ENCODE measurements around the gene PREB.
"Not testable (repeated sequence)": the region's sequence is repeated elsewhere in the genome, so short reads cannot be mapped to it uniquely, and the experiment has no call there.

The PREB gene

GRCh38 chr2:27127883-27128667 is 6.4 kb downstream of the PREB start:
- DNase-seq (ENCODE audit: low read depth, low spot score): no peak

GRCh38 chr2:27126252-27126710 is 8.2 kb downstream of the PREB start:
- DNase-seq (ENCODE audit: low read depth, low spot score): no peak

DNA sequence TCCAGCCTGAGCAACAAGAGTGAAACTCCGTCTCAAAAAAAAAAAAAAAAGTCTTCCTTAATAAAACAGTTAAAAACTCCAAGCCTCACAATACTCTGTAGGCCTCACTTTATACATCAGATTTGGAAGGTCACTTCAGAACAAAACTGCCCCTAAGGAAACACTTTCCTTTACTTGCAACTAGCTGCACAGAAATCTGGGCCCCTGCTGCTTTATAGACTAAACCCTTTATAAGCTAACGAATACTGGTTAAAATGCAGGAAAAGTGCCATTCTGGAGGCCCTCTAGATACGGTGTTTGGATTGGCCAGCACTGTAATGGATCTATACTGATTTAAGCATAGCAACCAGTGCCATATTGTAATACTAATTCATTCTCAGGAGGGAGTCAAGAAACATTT is 9.3 kb downstream of the PREB start:
- DNase-seq (ENCODE audit: low read depth, low spot score): no peak

GRCh38 chr2:27123302-27124150 is 10.9 kb downstream of the PREB start, which contains the start of gene ABHD1:
ABHD1 (plus strand) TSS chr2:27123815; CDS start chr2:27123949, 134 bp downstream.
- DNase-seq (ENCODE audit: low read depth, low spot score): no peak

DNA sequence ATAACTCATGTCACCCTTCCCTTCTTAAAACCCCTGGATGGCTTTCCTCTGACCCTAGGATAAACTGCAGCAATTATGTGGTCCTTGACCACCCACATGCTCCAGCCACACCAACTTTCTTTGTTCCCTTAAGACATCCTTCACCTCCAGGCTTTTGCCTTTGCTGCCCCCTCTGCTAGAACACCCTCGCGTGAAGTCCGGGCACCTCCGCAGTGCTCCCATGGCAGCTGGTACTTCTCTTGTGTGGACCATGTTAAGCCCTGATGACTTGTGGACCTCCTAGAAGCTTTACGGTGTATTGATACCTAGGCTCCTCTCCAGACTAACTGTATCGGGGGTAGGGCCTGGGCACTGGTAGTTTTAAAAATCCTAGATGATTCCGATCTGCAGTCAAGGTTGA is 11.6 kb downstream of the PREB start:
- no peak for DNase-seq (ENCODE audit: low read depth, low spot score)

DNA sequence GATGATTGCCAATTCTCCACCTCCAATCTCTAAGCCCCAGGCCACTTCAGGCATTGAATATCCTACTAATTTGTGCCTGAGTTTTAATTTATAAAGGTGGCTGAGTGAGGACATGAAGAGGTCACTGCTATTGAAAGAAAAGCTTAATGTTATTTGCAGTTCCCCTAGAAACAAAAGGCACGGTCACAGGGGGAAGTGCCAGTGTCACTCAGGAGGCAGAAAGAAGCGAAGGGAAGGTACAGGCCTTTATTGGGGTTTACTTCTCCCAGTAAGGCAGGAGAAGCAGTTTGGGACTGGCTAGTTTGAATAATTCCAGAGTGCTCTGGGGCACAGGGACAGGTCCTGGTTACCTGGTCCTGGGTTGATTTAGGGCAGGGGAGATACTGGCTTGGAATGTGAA is 12.5 kb downstream of the PREB start:
- no peak for DNase-seq (ENCODE audit: low read depth, low spot score)

GRCh38 chr2:27119330-27119670 is 15.1 kb downstream of the PREB start:
- not testable (repeated sequence) for DNase-seq (ENCODE audit: low read depth, low spot score)

- no peak for DNase-seq (ENCODE audit: low read depth, low spot score)
These were observed 15.7 kb downstream of the PREB start, which contains the start of gene CGREF1 for GRCh38 chr2:27118525-27119329. CGREF1 (minus strand) TSS chr2:27119128; CDS start chr2:27104366, 14,762 bp downstream.

DNA sequence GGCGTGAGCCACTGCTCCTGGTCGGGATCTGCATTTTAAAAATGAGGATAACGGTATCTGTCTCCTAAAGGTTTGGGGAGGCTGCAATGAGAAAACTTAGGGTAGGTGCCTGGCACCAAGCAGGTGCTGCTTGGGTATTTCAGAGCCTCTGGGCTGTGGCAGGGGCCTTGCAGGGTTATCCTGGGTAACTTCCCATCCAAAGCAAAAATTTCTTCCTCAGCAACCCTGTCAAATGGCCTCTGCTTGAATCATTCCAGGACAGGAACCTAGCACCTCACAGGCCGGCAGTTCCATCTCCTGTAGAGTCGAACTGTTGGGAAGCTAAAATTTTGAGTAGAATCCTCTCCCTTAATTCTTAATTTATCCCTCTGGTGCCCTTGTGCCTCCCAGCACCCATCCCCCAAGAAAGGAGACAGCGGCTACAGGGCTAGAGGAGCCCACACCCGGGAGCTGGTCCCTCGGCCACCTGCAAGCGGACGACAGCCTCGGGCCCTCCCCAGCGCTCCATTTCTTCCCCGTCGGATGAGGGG is 16.4 kb downstream of the PREB start:
- no peak for DNase-seq (ENCODE audit: low read depth, low spot score)

DNA sequence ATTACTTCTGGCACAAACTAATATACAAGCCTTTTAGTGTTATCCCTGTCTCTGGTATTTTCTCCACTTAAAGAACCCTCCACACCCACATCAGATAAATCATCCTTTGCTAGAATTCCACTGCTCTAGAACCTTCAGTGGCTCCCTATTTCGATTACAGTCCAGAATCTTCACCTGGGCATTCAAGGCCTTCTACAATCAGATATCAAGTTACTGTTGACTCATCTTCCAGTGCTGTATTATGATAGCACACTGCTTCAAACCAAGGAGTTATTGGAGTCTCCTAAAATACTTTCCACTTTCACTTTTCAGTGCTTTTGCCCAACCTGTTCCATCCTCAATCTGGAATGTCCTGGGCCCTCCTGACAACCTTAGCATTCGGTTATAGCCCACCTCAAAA is 18.9 kb downstream of the PREB start:
- DNase-seq (ENCODE audit: low read depth, low spot score): no peak

DNA sequence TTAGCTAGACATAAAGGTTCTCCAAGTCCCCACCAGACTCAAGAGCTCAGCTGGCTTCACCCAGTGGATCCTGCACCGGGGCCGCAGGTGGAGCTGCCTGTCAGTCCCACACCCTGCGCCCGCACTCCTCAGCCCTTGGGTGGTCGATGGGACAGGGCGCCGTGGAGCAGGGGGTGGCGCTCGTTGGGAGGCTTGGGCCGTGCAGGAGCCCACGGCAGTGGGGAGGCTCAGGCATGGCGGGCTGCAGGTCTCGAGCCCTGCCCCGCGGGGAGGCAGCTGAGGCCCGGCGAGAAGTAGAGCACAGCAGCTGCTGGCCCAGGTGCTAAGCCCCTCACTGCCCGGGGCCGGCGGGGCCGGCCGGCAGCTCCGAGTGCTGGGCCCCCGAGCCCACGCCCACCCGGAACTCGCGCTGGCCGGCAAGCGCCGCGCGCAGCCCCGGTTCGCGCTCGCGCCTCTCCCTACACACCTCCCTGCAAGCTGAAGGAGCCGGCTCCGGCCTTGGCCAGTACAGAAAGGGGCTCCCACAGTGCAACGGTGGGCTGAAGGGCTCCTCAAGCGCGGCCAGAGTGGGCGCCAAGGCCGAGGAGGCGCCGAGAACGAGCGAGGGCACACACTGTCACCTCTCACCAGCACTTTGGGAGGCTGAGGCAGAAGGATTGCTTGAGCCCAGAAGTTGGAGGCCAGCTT is 22.9 kb downstream of the PREB start:
- not testable (repeated sequence) for DNase-seq (ENCODE audit: low read depth, low spot score)

DNA sequence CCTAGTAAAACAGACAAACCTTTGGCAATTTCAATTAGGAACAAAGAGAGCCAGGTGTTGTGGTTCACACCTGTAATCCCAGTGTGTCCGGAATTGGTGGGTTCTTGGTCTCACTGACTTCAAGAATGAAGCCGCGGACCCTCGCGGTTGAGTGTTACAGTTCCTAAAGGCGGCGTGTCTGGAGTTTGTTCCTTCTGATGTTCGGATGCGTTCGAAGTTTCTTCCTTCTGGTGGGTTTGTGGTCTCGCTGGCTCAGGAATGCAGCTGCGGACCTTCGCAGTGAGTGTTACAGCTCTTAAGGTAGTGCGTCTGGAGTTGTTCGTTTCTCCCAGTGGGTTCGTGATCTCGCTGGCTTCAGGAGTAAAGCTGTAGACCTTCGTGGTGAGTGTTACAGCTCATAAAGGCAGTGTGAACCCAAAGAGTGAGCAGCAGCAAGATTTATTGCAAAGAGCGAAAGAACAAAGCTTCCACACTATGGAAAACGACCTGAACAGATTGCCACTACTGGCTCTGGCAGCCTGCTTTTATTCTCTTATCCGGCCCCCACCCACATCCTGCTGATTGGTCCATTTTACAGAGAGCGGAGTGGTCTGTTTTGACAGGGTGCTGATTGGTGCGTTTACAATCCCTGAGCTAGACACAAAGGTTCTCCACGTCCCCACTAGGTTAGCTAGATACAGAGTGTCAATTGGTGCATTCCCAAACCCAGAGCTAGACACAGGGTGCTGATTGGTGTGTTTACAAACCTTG is 23.7 kb downstream of the PREB start:
- DNase-seq (ENCODE audit: low read depth, low spot score): not testable (repeated sequence)

DNA sequence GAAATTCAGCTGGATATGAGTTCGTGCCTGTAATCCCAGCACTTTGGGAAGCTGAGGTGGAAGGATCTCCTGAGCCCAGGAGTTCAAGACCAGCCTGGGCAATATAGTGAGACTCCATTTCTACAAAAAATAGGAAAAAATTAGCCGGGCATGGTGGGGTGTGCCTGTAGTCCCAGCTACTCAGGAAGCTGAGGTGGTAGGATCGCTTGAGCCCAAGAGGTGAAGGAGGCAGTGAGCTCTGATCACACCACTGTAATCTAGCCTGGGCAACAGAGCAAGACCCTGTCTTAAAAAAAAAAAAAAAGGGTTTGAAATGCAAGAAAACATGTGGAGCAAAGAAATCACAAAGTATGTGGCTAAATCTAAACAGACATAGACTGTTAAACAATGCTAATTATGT is 25.4 kb downstream of the PREB start:
- no peak for DNase-seq (ENCODE audit: low read depth, low spot score)

- no peak for DNase-seq (ENCODE audit: low read depth, low spot score)
These were observed 26.2 kb downstream of the PREB start for GRCh38 chr2:27108221-27108620.

- no peak for DNase-seq (ENCODE audit: low read depth, low spot score)
These were observed 28.5 kb downstream of the PREB start for GRCh38 chr2:27105981-27106380.

GRCh38 chr2:27102329-27102728 is 32.1 kb downstream of the PREB start:
- no peak for DNase-seq (ENCODE audit: low read depth, low spot score)

- DNase-seq (ENCODE audit: low read depth, low spot score): no peak
These were observed 34.4 kb downstream of the PREB start for GRCh38 chr2:27100036-27100435.

DNA sequence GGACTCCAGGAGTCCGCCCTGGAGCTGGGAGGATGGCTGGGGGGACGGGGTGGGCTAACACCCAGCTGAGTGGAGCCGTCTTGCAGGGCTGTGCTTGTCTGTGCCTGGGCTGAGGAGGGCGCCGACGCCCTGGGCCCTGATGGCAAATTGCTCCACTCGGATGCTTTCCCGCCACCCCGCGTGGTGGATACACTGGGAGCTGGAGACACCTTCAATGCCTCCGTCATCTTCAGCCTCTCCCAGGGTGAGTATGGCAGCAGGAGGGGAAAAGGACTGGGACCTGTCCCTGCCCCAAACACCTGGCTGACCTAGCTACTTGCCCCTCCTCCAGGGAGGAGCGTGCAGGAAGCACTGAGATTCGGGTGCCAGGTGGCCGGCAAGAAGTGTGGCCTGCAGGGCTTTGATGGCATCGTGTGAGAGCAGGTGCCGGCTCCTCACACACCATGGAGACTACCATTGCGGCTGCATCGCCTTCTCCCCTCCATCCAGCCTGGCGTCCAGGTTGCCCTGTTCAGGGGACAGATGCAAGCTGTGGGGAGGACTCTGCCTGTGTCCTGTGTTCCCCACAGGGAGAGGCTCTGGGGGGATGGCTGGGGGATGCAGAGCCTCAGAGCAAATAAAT is 35.0 kb downstream of the PREB start:
- DNase-seq (ENCODE audit: low read depth, low spot score): no peak

- no peak for DNase-seq (ENCODE audit: low read depth, low spot score)
These were observed 37.1 kb downstream of the PREB start for GRCh38 chr2:27097341-27097740.
